GM19463 (cell line): ENCODE measurements around the gene LAIR1.
"Not testable (repeated sequence)": the region's sequence is repeated elsewhere in the genome, so short reads cannot be mapped to it uniquely, and the experiment has no call there.

Source experiments
- ATAC-seq: cut with Tn5 transposase; IDR thresholded peaks from one replicate; pipeline ENCODE4 v1.9.1; 2021; ENCODE audit warnings: mild to moderate bottlenecking, moderate library complexity; ENCODE audit not compliant: unreplicated experiment

Gene LAIR1

GRCh38 chr19:54345938-54346386, 18.8 kb downstream of the LAIR1 start:
- no peak for ATAC-seq

GRCh38 chr19:54343868-54344267, 20.9 kb downstream of the LAIR1 start:
- no peak for ATAC-seq

- no peak for ATAC-seq
Observed at GRCh38 chr19:54341295-54341694, 23.4 kb downstream of the LAIR1 start.

DNA sequence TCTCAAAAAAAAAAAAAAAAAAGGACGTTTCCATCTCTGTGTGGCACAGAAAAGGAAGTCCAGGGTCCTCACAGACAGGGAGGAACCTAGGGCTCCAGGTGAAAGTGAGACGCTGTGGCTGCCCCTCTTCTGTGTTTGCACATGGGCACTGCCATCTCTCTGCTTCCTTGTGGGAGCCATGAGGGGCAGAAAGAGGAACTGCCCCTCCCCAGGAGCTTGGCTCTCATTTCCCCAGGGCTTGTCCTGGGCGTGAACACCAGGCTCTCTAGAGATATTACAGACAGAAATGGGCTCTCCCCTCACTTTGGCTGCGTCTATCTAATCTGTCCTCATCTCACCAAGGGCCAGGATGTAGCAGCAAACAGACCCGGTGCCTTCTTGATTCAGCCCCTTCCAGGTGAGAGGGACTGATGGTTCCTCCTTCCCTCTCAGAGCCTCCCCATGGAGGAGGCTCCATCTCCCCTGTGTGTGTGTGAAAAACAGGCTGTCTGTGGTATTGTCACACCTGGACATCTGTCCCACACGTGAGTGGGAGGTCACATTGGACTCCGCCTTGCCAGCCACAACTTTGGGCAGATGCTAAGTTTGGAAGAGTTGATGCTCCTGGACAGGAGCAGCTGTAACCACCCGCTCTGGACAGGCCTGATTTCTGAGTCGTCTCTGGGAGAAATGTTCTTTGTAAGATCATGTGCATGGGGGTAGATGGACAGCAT, 24.9 kb downstream of the LAIR1 start:
- ATAC-seq: no peak

GRCh38 chr19:54338521-54338920, 26.2 kb downstream of the LAIR1 start:
- no peak for ATAC-seq

- ATAC-seq: no peak
Observed at GRCh38 chr19:54337858-54338230, 26.9 kb downstream of the LAIR1 start.

DNA sequence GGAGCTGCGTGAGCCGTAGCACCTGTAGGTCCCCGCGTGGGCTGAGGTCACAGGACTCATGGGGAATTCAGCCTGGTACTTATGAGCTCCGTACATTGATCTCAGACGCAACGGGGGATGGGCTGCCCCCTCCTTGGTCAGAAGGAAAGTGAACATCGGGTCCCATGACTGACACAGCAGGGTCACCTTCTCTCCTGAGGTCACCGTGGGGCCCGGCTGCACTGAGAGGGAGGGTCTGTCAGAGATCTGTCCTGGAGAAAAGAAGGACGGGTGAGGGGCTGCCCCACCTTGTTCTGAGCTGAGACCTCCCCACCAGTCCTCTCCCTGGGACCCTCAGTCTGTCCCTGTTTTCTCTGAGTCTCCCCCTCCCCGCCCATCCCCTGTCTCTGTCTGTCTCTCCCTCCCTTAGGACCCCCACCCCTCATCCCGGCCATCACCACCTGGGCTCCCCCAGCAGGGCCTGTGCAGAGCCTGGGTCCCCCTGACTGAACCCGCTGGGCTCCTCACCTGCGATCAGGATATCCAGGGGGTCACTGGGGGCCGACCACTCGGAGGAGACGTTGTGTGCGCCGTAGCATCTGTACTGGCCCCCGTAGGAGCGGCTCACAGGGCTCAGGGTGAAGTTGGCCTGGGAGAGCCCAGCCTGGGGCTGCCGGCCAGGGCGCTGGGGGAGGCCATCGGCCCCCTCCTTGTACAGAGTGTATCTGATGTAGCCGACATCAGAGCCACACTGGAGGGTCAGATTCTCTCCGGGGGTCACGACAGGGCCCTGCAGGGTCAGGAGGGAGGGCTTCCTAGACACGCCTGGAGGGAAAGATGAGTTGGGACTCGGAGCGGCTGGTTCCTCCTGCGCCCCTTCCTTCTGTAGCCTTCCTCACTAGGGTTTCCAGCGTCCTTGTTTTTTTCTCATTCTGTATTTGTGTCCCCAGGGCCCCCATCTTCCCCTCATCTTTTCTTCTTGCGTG, 27.6 kb downstream of the LAIR1 start:
- ATAC-seq: no peak

GRCh38 chr19:54335979-54336892, 28.5 kb downstream of the LAIR1 start:
- no peak for ATAC-seq

DNA sequence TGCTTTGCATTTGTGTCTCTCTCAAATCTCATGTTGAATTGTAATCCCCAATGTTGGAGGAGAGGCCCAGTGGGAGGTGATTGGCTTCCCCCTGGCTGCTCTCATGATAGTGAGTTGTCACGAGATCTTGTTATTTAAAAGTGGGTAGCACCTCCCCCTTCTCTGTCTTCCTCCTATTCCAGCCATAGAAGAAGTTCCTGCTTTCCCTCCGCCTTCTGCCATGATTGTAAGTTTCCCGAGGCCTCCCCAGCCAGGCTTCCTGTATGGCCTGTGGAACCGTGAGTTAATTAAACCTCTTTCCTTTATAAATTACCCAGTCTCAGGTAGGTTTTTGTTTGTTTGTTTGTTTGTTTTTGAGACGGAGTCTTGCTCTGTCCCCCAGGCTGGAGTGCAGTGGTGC, 29.6 kb downstream of the LAIR1 start:
- no peak for ATAC-seq

DNA sequence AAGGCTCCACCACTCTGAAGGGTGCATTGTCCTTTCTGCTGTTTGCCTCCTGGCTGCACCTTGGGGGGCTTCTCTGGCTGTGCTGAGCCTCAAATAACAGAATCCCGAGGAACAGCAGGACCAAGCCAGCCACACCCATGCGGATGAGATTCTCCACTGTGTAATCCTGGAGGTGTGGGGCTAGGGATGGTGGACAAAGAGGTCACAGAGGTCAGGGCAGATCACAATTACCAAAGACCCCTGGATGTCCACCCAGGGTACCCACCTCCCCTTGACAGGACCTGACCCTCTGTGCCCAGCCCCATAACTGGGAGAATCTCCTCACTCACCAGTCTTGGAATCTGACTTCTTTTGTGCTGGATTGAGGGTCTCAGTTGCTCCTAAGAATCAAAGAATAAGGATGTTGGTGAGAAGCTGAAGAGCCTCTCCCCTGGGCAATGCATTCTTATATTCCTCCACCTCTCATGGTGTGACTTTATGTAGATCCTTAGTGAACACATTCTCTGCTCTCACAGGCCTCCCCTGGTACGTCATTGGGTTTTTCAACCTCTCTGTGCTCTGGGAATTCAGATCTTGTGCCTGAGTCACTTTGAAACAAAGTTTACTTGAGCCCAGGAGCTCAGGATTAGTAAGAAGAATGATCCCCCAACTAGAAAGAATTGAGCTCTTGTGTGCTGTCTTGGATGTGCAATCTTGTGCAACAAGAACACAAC, 31.0 kb downstream of the LAIR1 start:
- no peak for ATAC-seq

DNA sequence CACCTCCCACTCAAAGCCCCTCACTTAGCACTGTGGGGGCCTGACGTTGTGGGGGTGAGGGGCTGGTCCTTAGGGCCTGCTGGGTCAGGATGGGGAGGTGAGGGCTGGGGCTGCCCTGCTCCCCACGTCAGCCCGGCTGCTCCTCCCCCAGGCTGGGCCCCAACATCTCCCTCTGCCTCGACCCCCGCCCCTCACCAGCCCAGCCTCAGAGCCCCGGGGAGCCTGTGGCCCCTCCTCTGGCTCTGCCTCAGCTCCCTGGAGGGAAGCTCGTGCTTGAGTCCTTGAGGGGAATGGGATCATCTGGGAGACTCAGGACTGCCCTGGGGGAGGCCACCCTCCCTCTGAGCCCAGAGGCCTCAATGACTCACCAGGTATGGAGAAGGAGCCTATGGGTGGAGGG, 32.6 kb downstream of the LAIR1 start:
- no peak for ATAC-seq

DNA sequence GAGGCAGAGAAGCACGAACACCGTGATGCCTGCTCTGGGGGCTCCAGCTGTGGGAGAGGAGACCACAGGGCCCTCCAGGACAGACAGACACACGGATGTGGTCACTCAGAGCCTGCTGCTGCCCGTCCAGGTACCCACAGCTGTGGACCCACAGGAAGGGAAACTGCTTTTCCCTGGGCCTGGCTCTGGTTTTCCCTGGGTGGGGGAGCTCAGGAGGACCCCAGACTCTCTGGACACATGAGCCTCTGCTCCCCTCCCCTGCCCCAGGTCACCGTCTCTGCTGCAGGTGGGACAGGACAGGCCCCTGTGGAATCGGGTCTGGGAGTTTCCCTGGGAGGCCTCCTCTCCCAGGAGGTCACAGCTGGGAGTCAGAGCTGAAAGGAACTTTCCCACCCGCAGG, 33.1 kb downstream of the LAIR1 start:
- ATAC-seq: no peak

- no peak for ATAC-seq
Observed at GRCh38 chr19:54329476-54330165, 35.1 kb downstream of the LAIR1 start.

DNA sequence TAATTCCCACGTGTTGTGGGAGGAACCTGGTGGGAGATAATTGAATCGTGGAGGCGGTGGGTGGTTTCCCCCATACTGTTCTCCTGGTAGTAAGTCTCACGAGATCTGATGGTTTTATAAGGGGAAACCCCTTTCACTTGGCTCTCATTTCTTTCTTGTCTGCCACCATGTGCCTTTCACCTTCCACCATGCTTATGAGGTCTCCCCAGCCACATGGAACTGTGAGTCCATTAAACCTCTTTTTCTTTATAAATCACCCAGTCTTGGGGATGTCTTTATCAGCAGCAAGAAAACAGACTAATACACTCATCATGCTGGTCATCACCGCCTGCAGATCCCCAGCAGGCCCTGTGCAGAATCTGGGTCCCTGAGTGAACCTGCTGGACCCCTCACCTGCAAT, 36.0 kb downstream of the LAIR1 start:
- not testable (repeated sequence) for ATAC-seq

DNA sequence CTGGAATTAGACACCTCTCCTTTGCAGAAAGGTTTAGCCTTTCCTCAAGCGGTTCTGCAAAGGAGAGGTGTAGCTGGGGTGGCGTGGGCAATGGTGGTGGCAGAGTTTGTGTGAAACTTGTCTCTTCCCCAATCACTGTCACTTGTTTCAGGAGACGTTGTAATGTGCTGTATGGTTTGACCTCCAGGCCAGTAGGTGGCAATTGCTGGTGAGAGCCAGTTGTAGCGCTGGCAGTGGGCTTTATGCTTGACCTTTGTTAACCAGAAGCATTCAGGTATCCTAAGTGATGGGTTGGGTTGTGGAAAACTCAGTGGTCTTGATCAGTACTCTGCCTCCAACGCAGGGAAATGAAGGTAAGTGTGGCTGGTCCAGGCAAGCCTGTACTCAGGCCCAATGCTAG, 39.1 kb downstream of the LAIR1 start:
- no peak for ATAC-seq

DNA sequence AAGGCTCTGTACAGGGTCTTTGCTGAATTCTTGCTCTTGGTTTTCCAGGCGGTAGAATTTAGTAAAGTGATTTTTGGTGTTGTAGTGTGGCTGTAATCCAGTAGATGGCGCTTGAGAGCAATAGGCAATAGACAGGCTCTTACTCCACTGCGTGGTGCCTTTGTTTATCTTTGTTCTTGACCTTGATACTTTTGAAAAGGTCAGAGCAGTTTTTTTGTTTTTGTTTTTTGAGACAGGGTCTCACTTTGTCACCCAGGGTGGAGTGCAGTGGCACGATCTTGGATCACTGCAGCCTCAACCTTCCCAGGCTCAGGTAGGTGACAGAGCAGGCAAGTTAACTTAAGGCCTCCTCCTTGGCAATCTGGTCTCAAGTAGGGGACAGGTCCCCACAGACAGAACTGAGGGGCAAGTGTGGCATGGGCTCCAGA, 39.5 kb downstream of the LAIR1 start:
- ATAC-seq: no peak

- ATAC-seq: no peak
Observed at GRCh38 chr19:54324071-54324470, 40.7 kb downstream of the LAIR1 start.

- ATAC-seq: not testable (repeated sequence)
Observed at GRCh38 chr19:54322934-54323333, 41.8 kb downstream of the LAIR1 start.

DNA sequence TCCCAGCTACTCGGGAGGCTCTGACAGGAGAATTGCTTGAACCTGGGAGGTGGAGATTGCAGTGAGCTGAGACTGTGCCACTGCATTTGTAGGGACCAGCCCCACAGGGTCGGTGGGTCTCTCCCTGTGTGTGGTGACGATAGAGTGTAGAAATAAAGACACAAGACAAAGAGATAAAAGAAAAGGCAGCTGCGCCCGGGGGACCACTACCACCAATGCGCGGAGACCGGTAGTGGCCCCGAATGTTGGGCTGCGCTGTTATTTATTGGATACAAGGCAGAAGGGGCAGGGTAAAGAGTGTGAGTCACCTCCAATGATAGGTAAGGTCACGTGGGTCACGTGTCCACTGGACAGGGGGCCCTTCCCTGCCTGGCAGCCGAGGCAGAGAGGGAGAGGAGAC, 42.4 kb downstream of the LAIR1 start:
- not testable (repeated sequence) for ATAC-seq
